IPS DF 19.7 (cell line): ENCODE measurements around the gene LRCH1.
A peak's percentile ranks its signal among the peaks of the same experiment; 100 is the strongest.

ENCODE experiments used
- DNase-seq: peaks from one replicate; pipeline ENCODE4 v3.0.0-alpha.2; 2013; ENCODE audit warnings: low read depth, low spot score

The LRCH1 gene

DNA sequence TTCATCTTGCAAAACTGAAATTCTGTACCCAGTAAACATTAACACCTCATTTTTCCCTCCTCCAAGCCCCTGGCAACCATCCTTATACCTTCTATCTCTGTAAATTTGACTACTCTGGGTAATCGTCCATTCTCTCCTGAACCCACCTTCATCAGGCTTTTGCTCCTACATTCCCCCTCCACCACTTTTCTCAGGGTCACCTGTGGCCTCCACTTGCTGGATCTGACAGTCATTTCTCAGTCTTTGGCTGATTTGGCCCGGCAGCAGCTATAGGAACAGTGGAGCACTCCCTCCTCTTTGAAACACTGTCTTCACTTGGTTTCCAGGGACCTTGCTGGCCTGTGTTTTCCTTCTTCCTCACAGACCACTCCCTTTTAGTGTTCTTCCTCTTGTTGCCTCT, 83.5 kb downstream of the LRCH1 start:
- DNase-seq = no peak

- DNase-seq = no peak
Measured at GRCh38 chr13:46637213-46637612, 84.2 kb downstream of the LRCH1 start.

DNA sequence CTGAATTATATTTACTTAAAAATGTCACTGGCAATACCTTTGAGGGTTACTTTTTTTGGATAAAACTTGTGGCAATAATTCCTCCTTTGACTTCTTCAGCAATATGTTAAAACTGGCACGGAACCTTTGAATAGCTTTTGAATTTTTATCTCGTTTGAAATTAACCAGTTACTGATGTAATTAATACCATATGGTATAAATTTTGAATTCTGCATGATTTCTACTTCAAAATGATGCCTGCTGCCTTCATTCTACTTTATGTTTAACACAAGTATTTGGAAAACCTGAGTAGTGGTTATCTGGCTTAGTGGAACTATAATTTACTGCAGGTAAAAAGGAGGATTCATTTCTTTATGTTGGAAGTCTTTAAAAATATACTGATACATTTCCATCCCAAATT, 85.3 kb downstream of the LRCH1 start:
- DNase-seq = no peak

DNA sequence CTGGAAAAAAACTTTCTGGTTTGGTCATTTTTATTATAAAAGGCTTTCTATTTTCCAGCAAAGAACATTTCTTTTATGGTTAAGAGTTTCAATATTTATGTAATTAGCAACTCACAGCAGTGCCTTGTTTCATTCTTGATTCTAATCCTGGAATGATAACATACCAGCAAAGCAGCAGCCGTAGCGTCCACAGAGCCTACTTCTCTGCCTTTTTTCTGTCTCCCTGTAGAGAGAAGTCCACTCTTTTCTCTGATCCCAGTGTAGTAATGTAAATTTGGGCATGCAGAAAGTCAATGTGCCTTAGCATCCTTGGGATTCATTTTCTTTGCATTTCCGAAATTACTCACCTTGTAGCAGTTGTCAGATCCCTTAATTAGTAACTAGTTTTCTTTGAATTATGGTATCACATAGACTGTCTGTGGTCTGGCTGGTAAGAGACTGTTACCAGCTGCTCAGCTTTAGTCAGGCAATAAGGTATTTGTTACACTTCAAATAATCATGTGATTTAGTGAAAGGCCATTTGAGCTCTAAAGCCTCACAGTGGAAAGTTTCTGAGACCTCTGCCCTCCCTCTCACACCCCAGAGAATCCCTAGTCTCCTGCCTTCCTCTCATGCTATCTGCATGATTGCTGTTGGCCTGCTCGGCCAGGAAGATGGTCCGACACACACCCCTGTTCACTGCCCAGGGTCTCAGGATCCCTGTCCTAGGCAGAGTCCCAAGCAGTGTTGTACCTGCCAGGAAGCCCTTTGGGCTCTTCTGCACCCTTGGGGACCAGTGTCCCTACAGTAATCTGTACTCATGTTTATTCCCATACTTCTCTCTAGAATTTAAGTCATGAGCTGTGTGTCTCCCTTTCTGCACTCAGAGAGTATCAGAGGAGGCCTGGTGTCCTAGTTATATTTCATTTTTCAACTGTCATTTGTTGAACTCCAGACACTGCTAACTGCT, 86.3 kb downstream of the LRCH1 start:
- DNase-seq = no peak

GRCh38 chr13:46640843-46641242, 87.9 kb downstream of the LRCH1 start:
- no peak for DNase-seq

GRCh38 chr13:46641274-46642081, 88.5 kb downstream of the LRCH1 start:
- DNase-seq = no peak

DNA sequence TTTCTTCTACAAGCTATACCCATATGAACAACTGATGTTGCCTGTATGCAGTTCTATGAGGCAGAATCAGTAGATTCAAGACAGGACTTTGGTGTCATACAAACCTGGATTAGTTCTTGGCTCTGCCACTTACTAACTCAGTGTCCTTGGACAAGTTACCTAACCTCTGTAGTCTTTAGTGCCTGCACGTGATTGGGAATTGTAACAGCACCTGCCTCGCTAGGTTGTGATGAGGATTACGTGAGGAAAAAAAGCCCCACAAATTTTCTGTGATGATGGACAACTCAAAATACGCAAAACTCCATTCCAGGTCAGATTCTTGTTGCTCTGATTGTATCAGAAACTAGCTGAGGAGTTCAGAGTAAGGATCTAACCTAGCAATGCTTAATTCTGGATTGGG, 89.3 kb downstream of the LRCH1 start:
- DNase-seq = no peak

DNA sequence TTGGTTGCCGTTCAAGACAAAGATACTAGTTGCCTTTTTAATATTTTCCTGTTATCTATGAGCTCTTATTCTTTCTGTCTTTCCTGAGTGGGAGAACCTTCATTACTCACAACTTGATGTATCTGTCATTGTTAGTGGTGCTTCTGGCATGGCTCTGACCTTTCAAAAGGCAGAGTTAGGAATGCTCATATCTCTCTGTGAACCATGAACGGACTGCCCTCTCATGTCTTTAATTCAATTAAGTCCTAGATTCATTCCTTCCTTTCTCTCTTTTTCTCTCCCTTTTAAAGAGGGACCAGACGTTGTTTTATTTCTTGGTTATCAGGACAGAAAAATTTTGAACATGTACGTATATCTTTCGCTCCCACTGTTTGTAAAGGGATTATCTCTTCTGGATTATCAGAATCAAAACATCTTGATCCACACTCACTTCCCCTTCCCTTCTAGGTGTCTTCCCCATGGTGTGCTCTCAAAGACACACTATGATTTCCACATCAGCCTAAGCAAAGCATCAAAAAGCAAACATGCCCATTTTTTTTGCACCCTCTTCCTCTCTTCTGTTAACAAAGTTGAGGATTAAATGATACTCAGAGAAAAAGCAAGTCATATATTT, 90.3 kb downstream of the LRCH1 start:
- DNase-seq = no peak

- no peak for DNase-seq
Measured at GRCh38 chr13:46644816-46645215, 91.8 kb downstream of the LRCH1 start.

- no peak for DNase-seq
Measured at GRCh38 chr13:46647512-46648065, 94.6 kb downstream of the LRCH1 start.

DNA sequence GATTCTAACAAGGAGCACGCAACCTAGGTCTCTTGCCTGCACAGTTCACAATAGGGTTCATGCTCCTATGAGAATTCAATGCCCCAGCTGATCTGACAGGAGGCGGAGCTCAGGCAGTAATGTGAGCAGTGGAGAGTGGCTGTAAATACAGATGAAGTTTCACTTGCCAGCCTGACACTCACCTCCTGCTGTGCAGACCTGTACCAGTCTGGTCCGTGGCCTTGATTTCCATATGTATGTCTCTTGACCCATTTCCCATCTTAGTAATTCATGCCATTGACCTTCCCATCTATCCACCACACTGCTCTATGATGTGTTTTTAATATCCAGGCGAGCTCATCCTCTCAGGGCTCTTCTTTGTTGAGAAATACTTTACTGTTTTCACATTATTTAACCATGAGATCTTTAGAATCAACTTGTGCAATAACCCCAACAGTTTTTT, 95.2 kb downstream of the LRCH1 start:
- no peak for DNase-seq

DNA sequence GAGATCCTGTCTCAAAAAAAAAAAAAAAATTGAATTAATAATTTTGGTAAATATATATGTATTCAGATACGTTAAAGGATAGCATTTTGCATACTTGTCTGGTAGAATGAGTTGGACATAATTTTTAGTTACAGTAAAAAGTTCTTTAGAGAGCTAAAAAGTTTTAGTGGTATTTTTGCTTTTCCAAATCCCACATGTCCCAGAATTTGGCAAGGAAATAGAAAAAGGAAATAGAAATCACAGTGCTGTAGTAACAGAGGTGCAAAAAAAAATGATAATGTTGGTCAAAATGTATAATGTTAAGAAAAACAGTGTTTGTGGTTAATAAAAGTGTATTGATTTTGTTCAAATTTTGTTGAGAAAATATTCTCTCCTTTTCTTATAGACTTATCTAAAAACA, 96.8 kb downstream of the LRCH1 start:
- DNase-seq = no peak

DNA sequence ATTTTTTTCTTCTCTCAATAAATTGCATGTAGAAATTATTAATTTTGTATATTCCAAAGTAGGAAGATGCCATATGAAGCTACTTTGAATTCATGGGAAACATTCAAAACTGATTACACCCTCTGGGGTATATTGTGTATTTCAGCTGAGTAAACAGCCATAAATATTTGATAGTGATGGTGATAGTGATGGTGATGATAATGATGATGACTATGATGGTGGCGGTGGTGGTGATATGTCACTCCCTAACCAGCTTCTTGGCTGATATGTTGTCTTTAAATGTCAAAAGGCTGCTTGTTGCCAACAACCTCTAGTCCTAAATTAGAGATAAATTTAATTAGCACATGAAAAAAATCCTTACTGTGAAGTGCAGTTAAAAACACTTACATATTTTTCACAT, 102.0 kb downstream of the LRCH1 start:
- no peak for DNase-seq

GRCh38 chr13:46655377-46656180, 102.6 kb downstream of the LRCH1 start:
- DNase-seq = peak; percentile 40

GRCh38 chr13:46656786-46657185, 103.8 kb downstream of the LRCH1 start:
- DNase-seq = no peak

DNA sequence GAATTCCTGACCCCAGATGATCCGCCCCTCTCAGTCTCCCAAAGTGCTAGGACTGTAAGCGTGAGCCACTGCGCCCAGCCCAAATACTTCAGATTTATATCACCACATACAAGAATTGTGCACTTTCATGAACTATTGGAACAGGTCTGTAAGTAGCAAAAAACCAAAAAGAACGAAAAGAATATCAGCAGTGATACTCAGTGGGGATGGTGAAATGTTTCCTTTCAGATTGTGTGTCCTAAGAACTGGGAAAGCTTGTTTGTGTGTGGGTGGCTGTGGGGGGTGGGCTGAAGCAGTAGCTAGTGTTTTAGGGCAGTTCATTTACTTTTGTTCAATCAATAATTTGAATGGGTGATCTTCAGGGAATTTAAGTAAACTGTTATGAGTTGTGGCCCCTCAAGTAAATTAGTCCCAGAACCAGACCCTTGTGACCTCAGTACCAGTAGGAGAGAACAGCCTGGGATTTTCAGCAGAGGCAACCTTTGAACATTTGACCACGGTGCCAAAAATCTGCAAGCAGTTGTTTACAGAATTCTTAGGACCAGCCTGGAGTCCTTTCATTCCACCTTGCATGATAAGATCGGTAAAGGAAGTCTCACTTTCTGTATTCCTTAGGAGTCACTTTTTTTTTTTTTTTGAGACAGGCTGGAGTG, 106.6 kb downstream of the LRCH1 start:
- DNase-seq = no peak

- no peak for DNase-seq
Measured at GRCh38 chr13:46660416-46660815, 107.4 kb downstream of the LRCH1 start.

DNA sequence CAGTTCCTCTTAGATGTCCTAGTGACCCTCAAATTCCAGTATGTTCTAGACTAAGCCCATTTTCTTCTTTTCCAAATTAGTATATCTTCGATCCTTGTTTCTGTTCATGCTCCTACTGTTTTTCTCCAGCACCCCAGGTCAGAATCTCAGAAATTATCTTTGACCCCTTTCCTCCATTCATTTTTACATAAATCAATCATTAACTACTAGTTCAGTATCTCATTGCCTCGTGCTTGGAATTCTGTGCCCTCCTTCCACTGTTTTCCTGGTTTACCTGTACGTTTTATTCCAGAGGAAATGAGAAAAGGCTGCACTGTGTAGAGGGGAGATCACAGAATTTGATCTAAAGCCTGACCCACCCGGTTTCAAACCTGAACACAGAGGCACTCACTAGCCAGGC, 107.9 kb downstream of the LRCH1 start:
- DNase-seq = no peak

DNA sequence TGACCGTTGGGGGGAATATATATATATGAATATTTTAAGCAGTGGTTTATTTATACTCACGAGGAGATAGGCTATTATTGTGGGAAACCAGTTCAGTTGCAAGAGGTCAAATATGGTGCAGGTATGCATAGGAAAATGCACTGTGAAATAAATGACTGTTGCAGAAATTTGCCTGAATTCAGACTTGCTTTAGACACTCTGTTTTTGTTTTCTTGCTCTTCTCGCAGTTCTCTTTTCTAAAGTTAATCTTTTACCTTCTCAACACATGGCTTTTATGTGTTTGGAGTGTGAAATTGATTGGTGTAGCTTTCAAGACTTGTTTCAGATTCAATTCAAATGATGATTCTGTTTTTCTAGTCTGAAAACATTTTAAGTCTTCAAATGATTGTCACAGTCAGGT, 109.7 kb downstream of the LRCH1 start:
- no peak for DNase-seq

GRCh38 chr13:46663206-46664037, 110.5 kb downstream of the LRCH1 start:
- no peak for DNase-seq
